ENCODE data around the gene DUSP3.

DUSP3 gene

DNA sequence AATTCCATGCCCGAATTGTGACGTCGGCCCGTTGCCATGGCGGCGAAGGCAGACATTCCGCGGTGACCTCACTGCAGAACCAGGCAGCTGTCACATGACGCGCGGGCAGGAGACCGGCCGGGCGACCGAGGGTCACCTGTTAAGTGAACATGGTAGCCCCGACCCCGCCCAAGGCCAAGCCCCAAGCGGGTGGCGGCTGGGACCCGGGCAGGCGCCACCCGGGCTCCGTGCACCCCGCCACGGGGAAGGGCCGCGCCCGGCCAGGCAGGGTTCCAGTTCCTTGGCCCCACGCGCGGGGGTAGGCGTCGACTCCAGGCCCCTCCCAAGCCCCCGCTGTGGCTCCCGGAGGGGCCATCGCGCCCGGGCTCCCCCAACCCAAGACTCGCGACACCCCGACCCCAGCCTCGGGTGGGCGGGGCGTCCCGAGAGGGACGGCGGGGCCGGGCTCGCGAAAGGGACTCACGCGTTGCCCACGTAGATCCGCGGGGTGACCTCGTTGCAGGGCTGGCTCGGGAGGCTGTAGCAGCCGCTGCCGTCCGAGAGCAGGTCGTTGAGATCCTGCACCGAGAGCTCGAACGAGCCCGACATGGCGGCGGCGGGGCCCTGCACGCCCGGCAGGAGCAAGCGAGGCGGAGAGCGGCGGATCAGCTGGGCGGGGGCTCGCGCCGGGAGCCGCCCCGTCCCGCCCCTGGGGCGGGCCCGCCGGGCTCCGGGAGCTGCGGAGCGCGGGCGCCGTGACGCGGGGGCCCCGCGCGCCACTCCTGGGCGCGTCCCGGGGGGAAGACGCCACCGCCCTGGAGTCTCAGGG lies at the start of gene DUSP3:
Gene DUSP3 (minus strand): TSS at position 641 of the 808 bp plus-strand sequence. CDS start 53 bp downstream, at position 588.
- DNase-seq (ENCODE audit: low read depth) = peak; percentile 50

DNA sequence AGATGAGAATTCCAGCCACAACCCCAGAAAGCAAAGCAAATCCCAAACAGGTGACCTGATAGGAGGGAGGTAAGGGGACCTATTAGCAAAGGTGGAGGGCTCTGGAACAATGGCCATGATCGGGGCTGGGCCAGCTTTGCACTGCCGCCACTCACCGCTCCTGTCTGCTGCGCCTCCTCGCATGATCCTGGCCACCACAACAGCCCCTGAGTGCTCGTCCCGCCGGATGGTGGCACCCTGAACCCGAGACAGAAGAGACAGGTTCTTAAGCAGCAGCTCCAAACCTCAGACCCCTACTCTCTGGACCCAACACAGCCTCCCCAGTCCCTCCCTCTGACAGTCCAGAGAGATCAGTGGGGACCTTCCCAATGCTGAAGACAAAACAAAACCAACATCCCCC lies 48.8 kb upstream of the DUSP3 start:
- no peak for DNase-seq (ENCODE audit: low read depth)

- no peak for DNase-seq (ENCODE audit: low read depth)
Measured at GRCh38 chr17:43826206-43826605, 47.4 kb upstream of the DUSP3 start.

GRCh38 chr17:43825567-43825966 lies 46.8 kb upstream of the DUSP3 start:
- no peak for DNase-seq (ENCODE audit: low read depth)

- DNase-seq (ENCODE audit: low read depth) = no peak
Measured at GRCh38 chr17:43823350-43824084, 44.7 kb upstream of the DUSP3 start.

- DNase-seq (ENCODE audit: low read depth) = no peak
Measured at GRCh38 chr17:43822570-43823190, 43.9 kb upstream of the DUSP3 start.

DNA sequence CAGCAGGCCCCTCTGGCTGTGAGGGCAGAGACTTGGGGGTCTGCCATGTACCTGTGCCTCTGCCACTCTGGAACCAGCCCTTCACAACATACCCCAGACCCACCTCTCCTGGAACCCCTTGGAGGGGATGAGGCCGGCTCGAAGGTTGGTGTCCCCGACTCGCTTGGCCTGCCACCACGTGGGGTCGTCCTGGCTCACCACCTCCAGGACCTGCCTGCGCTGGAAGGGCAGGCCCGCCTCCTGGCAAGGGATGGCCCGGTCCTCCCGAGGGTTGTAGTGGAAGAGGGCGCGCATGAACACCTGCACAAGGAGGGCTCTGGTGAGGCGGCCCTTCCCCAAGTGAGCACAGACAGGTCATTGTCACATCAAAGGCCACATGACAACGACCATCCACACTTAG lies 42.0 kb upstream of the DUSP3 start:
- DNase-seq (ENCODE audit: low read depth) = no peak

- DNase-seq (ENCODE audit: low read depth) = no peak
Measured at GRCh38 chr17:43818966-43819365, 40.2 kb upstream of the DUSP3 start.

DNA sequence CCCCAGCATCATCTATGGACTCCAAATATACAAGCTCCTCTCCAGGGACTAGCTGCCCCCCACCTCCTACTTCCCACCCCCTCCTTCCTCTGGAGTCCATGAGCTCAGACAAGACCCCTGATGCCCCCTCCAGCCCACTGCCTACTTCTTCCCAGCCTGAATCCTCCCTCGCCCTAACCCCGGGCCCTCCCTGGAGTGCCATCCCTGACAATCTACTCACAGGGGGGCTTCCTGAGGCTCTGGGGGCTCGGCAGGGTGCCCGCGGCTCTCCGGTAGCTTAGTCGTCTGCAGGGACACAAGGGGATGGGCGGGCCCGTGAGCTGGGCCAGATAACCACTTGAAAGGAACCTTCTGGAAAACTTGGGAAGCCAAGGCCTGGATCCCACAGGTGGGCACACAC lies 39.0 kb upstream of the DUSP3 start:
- DNase-seq (ENCODE audit: low read depth) = no peak

- no peak for DNase-seq (ENCODE audit: low read depth)
Measured at GRCh38 chr17:43816336-43817320, 37.9 kb upstream of the DUSP3 start.

DNA sequence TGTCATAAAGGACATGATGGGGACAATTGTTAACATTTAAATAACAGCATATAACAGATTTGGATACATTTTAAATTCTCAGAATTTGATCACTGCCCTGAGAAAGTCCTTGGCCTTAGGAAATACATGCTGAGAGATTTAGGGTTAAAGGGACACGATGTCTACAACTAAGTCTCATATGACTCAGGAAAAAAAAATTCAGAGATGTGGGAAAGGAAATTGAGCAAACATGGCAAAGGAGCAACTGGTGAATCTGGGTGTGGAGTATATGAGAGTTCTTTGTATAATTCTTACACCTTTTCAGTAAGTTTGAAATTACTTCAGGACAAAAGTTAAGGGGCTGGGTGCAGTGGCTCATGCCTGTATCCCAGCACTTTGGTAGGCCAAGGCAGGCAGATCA lies 35.9 kb upstream of the DUSP3 start:
- no peak for DNase-seq (ENCODE audit: low read depth)

DNA sequence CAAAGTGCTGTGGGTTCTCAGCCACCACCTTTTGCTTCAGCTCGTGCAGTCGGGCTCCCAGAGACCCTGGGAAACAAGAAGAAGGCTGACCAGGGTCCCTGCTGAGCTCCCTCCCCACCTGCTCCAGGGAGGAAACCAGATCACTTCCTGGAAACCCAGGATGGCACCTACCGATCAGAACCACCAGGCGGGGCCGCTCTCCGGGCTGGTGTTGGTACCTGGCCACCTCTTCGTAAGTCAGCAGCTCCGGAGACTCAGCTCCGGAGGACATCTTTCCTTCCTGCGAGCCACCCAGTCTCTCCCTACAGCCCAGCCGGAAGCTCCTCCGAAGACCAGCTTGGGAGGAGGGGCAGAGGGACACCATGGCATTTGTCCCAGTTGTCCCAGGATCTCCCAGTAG lies 35.2 kb upstream of the DUSP3 start:
- DNase-seq (ENCODE audit: low read depth) = no peak

DNA sequence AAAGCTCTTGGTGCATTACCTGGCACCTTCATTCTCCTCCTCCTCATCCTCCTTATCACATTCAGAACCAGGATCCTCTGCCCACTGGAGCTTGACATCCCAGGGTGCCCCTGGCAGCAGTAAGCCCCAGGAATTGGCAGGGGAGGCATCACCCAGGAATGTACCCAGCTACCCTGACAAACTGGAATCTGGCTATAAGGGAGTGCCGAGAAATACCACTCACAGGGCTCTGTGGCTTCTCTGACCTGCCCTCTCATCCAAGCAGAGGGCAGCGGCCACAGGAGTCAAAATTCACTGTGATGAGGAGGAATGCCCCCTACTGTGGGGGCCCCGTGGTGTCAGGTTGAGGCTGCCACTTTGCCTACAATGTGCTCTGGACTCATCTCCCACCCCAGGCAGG lies 34.6 kb upstream of the DUSP3 start:
- DNase-seq (ENCODE audit: low read depth) = no peak

- no peak for DNase-seq (ENCODE audit: low read depth)
Measured at GRCh38 chr17:43812396-43813265, 33.9 kb upstream of the DUSP3 start.

GRCh38 chr17:43810823-43811222 lies 32.0 kb upstream of the DUSP3 start:
- no peak for DNase-seq (ENCODE audit: low read depth)

DNA sequence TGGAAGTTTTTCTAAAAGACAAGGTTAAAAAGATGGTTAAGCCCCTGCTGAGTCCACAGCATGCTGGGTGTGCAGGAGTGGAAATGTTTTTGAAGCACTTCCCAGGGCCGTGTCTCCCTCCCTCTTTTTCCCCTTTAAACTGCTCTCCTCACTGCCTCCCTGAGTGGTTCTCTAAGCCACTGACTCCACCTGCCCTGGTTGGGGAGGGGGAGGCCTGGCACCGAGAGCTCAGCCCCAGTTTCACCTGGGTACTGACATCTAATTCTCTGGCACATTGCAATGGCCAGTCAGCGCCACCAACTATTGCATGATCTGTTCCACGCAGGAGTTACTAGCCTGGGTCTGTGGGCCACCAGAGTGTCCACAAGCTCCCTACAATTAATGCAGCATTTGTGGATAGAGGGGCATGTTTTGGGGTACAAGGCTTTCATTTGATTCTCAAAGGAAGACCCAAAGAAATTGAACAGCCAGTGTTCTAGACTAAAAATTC lies 31.5 kb upstream of the DUSP3 start:
- no peak for DNase-seq (ENCODE audit: low read depth)

- DNase-seq (ENCODE audit: low read depth) = no peak
Measured at GRCh38 chr17:43809121-43809520, 30.3 kb upstream of the DUSP3 start.

DNA sequence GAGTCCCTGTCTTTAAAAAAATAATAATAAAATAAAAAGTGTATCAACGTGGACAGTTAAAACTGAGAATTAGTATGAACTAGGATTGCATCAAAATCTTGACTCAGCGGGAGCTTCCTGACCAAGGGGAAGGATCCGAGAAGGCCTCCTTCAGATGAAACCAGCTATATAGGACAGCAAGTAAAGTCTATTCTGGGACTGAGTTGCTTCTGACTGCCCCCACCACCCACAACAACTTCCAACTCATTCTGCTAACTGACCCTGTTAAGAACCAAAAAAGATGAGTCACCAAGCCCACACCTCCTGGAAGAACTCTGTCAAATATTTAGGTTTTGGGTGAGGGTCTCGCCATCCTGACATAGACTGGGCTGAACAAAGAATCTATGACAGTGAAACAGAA lies 29.3 kb upstream of the DUSP3 start:
- DNase-seq (ENCODE audit: low read depth) = no peak

DNA sequence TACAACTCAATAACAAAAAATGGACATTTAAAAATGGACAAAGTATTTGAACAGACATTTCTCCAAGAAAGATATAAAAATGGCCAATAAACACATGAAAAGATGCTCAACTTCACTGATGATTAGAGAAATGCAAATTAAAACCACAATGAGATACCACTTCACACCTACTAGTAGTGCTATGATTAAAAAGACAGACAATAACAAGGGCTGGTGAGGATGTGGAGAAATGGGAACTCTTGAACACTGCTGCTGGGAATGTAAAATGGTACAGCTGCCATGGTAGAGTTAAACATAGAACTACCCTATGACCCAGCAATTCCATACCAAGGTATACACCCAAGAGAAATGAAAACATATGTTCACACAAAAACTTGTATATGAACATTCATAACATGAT lies 26.3 kb upstream of the DUSP3 start:
- no peak for DNase-seq (ENCODE audit: low read depth)

- no peak for DNase-seq (ENCODE audit: low read depth)
Measured at GRCh38 chr17:43803758-43804157, 25.0 kb upstream of the DUSP3 start.

- DNase-seq (ENCODE audit: low read depth) = no peak
Measured at GRCh38 chr17:43801844-43802243, 23.1 kb upstream of the DUSP3 start.

Data from activated gamma-delta T cell treated with anti-CD3 and anti-CD28 coated beads, Interleukin-2, amount 50 U/mL, for 16 hours (primary cell).